ENCODE results near the gene NOTCH3. TPM values are rescaled to one million over a fixed set of nuclear protein-coding genes. Genes with fewer than 3 reads are reported as not detected.

Gene NOTCH3
- total RNA-seq, 1 experiment from 2014 or later: 44.7 TPM

GRCh38 chr19:15196360-15197005, 4.3 kb downstream of the NOTCH3 start:
- Mint-ChIP-seq H3K27me3 (ENCODE audit: unreplicated experiment) (no peaks in the 10 kb centered on the region), H3K36me3 (ENCODE audit: insufficient read depth, unreplicated experiment) (peaks cover 33% of the 10 kb centered on the region), H3K4me3 (ENCODE audit: low read depth, unreplicated experiment) (peak overlapping the region; percentile 69), H3K27ac (ENCODE audit: unreplicated experiment) (peak overlapping the region; percentile 33), H3K9me3 (ENCODE audit: low read depth, unreplicated experiment) (no peaks in the 10 kb centered on the region), H3K4me1 (ENCODE audit: low read depth, unreplicated experiment) (peaks cover 18% of the 10 kb centered on the region)
- CTCF ChIA-PET: interaction anchor here (0.6 to 1.7 kb wide), 6 partner anchors 20 to 698 kb away, joined by 3 to 7 read pairs (median 3); partner anchors contain the start of gene BRD4
- no peak for DNase-seq
- TSS peak; percentile 8 for BruUV-seq (replicated peaks)
- TF ChIP-seq, protein P1, sequence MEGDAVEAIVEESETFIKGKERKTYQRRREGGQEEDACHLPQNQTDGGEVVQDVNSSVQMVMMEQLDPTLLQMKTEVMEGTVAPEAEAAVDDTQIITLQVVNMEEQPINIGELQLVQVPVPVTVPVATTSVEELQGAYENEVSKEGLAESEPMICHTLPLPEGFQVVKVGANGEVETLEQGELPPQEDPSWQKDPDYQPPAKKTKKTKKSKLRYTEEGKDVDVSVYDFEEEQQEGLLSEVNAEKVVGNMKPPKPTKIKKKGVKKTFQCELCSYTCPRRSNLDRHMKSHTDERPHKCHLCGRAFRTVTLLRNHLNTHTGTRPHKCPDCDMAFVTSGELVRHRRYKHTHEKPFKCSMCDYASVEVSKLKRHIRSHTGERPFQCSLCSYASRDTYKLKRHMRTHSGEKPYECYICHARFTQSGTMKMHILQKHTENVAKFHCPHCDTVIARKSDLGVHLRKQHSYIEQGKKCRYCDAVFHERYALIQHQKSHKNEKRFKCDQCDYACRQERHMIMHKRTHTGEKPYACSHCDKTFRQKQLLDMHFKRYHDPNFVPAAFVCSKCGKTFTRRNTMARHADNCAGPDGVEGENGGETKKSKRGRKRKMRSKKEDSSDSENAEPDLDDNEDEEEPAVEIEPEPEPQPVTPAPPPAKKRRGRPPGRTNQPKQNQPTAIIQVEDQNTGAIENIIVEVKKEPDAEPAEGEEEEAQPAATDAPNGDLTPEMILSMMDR (IDR thresholded peaks at IDR 0.05; ENCODE audit: unreplicated experiment): no peak
- intact Hi-C loops (cut with micrococcal nuclease; ENCODE audit: unreplicated experiment): no loop called here

DNA sequence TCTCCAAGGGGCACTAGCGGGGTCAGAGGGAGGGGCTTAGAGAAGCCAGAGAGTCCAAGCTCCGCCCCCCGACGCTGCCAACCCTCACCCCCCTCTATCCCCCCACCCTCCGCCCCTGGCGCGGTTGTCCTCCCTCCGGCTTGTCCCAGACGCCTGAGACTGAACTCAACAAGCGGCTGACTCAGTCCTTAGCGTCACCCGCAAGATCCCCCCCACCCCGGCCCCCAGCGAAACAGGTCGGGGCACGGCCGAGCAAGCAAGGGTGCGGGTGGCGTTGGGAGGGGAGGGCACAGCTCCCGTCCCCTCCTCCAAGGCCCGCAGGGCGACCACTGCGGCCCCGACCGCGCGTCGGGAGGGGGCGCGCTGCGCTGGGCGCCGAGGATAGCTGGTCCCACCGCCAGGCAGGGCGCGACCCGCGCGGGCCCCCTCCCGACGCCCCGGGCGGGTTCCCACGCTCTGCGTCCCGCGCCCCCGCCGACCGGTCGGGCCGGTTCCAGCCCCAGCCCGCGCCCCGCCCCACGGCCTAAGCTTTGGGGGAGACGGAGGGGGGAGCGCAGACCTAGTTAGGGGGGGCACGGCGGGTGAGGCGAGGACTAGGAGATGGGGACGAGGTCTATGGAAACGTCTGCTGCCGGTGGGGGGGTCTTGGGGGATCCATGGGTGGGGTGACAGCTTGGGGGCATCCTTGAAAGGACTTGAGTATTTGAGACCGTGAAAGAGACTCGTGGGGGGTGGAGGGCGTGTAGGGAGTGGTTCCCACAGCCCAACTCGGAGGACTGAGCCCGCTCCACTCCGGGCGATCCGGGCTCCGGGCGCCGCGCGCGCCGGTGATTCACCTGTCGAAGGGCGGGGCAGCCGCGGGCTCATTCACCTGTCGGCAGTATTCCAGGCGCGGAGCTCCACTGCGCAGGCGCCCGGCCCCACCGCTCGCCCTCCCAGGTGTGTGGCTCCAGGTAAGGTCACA, 5.1 kb downstream of the NOTCH3 start:
- BruUV-seq (replicated peaks): no TSS peak
- Mint-ChIP-seq H3K4me3 (ENCODE audit: low read depth, unreplicated experiment) (peak overlapping the region; percentile 69), H3K27ac (ENCODE audit: unreplicated experiment) (peak overlapping the region; percentile 33), H3K36me3 (ENCODE audit: insufficient read depth, unreplicated experiment) (peaks cover 25% of the 10 kb centered on the region), H3K27me3 (ENCODE audit: unreplicated experiment) (no peaks in the 10 kb centered on the region), H3K9me3 (ENCODE audit: low read depth, unreplicated experiment) (no peaks in the 10 kb centered on the region), H3K4me1 (ENCODE audit: low read depth, unreplicated experiment) (peaks cover 18% of the 10 kb centered on the region)
- TF ChIP-seq, protein P1 (IDR thresholded peaks at IDR 0.05; ENCODE audit: unreplicated experiment): no peak
- CTCF ChIA-PET: interaction anchor here (0.5 to 1.7 kb wide), 7 partner anchors 21 to 697 kb away, joined by 3 to 7 read pairs (median 3); partner anchors contain the start of gene BRD4
- intact Hi-C loops (cut with micrococcal nuclease; ENCODE audit: unreplicated experiment): no loop called here
- peak; percentile 94 for DNase-seq

DNA sequence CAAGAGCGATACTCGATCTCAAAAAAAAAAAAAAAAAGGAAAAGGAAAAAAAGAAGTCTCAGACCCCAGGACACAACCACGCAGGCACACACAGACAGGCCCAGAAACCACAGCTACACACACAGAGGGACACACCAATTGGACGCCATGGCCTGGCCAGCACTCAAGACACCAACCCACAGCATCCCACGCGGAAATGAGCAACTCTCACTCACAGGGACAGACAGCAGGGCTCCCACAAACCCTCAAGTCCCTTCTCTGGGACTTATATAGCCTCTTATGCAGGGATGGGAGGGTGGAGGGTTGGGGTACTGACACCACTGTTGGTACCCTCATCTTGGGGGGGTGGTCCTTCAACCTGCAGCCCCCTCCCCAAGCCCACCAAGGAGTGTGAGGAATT, 5.9 kb downstream of the NOTCH3 start:
- BruUV-seq (replicated peaks): no TSS peak
- Mint-ChIP-seq H3K9me3 (ENCODE audit: low read depth, unreplicated experiment) (no peaks in the 10 kb centered on the region), H3K27ac (ENCODE audit: unreplicated experiment) (no peak overlapping the region), H3K27me3 (ENCODE audit: unreplicated experiment) (no peaks in the 10 kb centered on the region), H3K36me3 (ENCODE audit: insufficient read depth, unreplicated experiment) (peaks cover 26% of the 10 kb centered on the region), H3K4me3 (ENCODE audit: low read depth, unreplicated experiment) (peak overlapping the region; percentile 69), H3K4me1 (ENCODE audit: low read depth, unreplicated experiment) (peaks cover 18% of the 10 kb centered on the region)
- CTCF ChIA-PET: interaction anchor here (1.7 kb wide), 1 partner anchor 54 kb away, joined by 7 read pairs; no protein-coding TSS in a partner anchor
- DNase-seq: no peak
- intact Hi-C loops (cut with micrococcal nuclease; ENCODE audit: unreplicated experiment): no loop called here
- TF ChIP-seq, protein P1 (IDR thresholded peaks at IDR 0.05; ENCODE audit: unreplicated experiment): no peak

GRCh38 chr19:15191982-15192381, 8.8 kb downstream of the NOTCH3 start:
- Mint-ChIP-seq H3K4me1 (ENCODE audit: low read depth, unreplicated experiment) (no peaks in the 10 kb centered on the region), H3K27ac (ENCODE audit: unreplicated experiment) (no peak overlapping the region), H3K27me3 (ENCODE audit: unreplicated experiment) (no peaks in the 10 kb centered on the region), H3K4me3 (ENCODE audit: low read depth, unreplicated experiment) (no peak overlapping the region), H3K36me3 (ENCODE audit: insufficient read depth, unreplicated experiment) (peaks cover 23% of the 10 kb centered on the region), H3K9me3 (ENCODE audit: low read depth, unreplicated experiment) (no peaks in the 10 kb centered on the region)
- no peak for DNase-seq
- BruUV-seq (replicated peaks): no TSS peak
- intact Hi-C loops (cut with micrococcal nuclease; ENCODE audit: unreplicated experiment): no loop called here
- TF ChIP-seq, protein P1 (IDR thresholded peaks at IDR 0.05; ENCODE audit: unreplicated experiment): no peak
- CTCF ChIA-PET: no interaction called here
